Hindlimb muscle (tissue), 1 donor: ENCODE data around the gene SAMD8. TPM values are rescaled to one million over a fixed set of nuclear protein-coding genes. Genes with fewer than 3 reads are reported as not detected.
A peak's percentile ranks its signal among the peaks of the same experiment; 100 is the strongest.

Experiments
- DNase-seq: peaks from one replicate; pipeline ENCODE4 v3.0.0-alpha.2; 2013
- polyA plus RNA-seq: library from polyadenylated mRNA; unstranded; fragments of 120-200 nt; gene quantifications from one replicate; pipeline ENCODE4 v1.2.1, GENCODE V29; 2013; ENCODE audit not compliant: insufficient read length

Gene SAMD8
- polyA plus RNA-seq, 1 donor, result 12.4 TPM

DNA sequence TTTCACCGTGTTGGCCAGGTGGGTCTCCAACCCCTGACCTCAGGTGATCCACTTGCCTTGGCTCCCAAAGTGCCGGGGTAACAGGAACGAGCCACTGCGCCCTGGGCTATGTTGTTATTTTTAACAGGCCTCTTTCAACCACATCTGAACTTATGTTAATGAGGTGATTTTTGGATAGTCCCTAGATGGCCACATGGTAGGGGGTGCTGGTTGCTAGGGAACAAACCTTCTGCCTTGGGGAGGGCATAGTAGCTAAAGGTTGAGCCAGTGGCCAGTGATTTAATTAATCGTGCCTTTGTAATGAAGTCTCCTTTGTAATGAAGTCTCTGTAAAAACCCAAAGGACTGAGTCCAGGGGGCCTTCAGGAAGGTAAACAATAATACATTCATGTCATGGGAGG is 115.2 kb downstream of the SAMD8 start:
- no peak for DNase-seq

DNA sequence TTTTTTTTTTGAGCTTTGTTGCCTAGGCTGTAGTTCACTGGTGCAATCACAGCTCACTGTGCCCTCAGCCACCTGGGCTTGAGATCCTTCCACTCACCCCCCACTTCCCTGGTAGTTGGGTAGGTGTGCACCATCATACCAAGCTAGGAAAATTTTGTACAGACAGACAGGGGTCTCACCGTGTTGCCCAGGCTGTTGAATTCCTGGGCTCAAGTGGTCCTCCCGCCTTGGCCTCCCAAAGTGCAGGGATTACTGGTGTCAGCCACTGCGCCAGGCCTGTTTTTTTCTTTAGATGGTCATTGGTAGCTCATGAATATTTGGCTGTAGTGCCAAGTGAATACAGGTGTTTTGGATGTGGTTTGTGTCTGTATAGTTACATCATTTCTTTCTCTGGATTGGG is 116.8 kb downstream of the SAMD8 start:
- no peak for DNase-seq

DNA sequence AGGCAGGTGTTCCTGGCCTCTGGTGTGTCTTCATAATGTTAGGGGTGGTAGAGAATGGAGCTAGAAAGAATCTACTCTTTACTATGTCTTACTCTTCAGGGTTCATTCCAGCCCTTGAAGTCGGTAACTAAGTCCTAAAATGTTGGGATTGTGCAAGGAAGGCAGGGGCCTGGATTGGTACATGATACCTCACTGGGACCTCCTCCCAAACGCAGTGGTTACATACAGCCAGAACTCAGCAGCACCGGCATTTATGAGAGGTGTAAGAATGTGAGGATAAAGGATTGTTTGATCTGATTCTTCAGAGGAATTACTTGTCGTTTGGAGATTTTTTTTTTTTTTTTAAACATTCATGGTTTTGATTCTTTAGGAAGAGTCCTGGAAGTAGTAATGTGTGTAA is 117.4 kb downstream of the SAMD8 start:
- DNase-seq, result no peak

DNA sequence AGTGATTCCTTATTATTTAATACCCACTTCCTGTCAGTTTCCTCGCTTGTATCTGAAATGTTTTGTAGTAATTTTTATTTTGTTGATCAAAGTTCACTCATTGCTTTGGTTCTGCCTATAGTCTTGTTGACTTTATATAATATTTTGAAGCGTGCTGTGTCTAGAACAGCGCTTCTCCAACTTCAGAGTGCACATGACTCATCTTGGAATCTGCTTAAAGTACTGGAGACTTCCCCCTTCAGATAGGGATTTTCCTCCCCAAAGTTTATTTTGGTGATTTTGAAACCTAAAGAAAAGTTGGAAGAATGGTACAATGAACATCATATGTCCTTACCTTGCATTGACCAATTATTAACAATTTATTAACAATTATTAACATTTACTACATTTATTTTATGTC is 118.5 kb downstream of the SAMD8 start:
- DNase-seq, result no peak

DNA sequence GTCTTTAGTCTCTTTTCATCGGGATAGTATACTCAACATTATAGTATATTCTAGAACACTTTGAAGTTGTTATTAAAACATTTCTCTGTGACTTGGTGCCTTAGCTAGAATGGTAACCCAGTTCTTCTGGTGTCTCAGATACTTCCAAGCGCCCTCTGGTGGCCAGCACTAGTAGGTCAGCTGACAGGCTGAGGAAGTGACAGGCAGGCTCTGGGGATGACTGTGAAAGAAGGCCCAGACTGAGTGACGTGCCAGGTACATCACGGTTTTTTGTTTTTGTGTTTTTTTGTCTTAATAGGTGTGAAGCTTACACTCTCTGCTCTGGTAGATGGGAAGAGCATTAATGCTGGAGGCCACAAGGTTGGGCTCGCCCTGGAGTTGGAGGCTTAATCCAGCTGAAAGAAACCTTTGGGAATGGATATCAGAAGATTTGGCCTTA is 119.2 kb downstream of the SAMD8 start:
- peak; percentile 77 for DNase-seq

Other genes starting within 250 kb of the SAMD8 start
- gene VDAC2, start 99.1 kb downstream of the SAMD8 start, polyA plus RNA-seq, result 307 TPM
- 7.4 TPM for gene COMTD1, start 124.3 kb downstream of the SAMD8 start, polyA plus RNA-seq